Measurements from ENCODE around the gene ENC1. TPM values are rescaled to one million over a fixed set of nuclear protein-coding genes. Genes with fewer than 3 reads are reported as not detected.

Gene ENC1
- polyA plus RNA-seq, 1 donor (not counting 4 experiments of a cell fraction or from before 2014, with no cell fraction given): 68.1 TPM

DNA sequence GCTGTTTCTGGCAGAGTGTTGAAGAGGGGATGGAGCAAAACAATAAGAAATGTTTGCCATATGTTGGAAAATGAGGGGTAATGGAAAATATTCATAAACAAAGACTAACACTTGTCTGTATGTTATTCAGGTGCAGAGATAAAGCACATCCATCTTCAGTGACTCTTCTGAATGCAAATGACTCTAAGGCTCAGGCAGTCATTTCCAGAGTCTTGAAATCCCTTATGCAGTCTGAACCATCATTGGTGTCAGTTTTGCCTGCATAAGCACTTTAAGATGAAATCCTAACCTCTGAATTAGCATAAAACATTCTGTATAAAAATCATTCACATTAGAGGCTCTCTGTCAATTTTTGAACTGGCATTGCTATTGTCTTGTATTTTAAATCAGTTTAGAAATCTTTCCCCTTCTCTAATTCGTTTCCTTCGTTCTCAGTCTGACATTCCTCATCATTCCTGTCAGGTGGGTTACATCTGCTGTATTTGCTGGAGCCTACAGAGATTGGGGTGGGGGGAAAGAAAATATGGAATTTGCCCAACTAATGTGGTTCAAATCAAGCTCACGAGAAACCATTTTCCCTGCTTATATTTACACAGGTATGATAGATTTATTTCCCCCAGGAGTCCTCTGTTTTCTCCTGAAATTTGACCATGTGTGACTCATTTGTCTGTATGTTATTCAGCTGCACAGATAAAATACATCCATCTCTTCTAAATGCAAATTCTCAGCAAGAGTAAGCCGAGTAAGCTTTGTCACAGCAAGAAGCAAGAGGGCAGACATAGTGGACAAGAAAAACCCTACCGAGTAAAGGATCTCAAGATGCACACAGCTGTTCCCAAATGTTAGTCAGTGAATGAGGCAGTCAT is 31.6 kb downstream of the ENC1 start:
- Histone ChIP-seq H3K9me3 (ENCODE audit: control insufficient read depth, low read depth, low read length) (no peaks in the 10 kb centered on the region), H3K79me2 (ENCODE audit: control insufficient read depth, insufficient read depth, low read length) (no peaks in the 10 kb centered on the region), H3K36me3 (ENCODE audit: control insufficient read depth in 2 of 2, extremely low read depth in 1 of 2, insufficient read depth in 2 of 2, low read length in 2 of 2) (no peaks in the 10 kb centered on the region), H3K4me1 (ENCODE audit: control insufficient read depth, extremely low read depth, insufficient read depth, low read length) (no peaks in the 10 kb centered on the region), H3K9ac (ENCODE audit: control insufficient read depth, extremely low read depth, insufficient read depth, low read length) (no peak overlapping the region), H3K4me2 (ENCODE audit: control insufficient read depth, extremely low read depth, insufficient read depth, low read depth, low read length) (no peak overlapping the region), H3K9me1 (ENCODE audit: control insufficient read depth, extremely low read depth, insufficient read depth, low read length) (no peaks in the 10 kb centered on the region), H3K4me3 (ENCODE audit: control insufficient read depth in 2 of 3, extremely low read depth in 1 of 3, insufficient read depth in 2 of 3, low read depth in 1 of 3, low read length in 3 of 3) (no peak overlapping the region), H2AFZ (ENCODE audit: control insufficient read depth, low read length) (no peak overlapping the region), H3K27ac (ENCODE audit: control insufficient read depth, insufficient read depth, low read length) (no peak overlapping the region), H3K27me3 (ENCODE audit: control insufficient read depth, extremely low read depth, insufficient read depth, low read length) (no peaks in the 10 kb centered on the region), H4K20me1 (ENCODE audit: control insufficient read depth, extremely low read depth, insufficient read depth, low read length) (no peaks in the 10 kb centered on the region)
- no peak for TF ChIP-seq EZH2 (IDR thresholded peaks at IDR 0.05; ENCODE audit: low read length)
- TF ChIP-seq, protein P1, sequence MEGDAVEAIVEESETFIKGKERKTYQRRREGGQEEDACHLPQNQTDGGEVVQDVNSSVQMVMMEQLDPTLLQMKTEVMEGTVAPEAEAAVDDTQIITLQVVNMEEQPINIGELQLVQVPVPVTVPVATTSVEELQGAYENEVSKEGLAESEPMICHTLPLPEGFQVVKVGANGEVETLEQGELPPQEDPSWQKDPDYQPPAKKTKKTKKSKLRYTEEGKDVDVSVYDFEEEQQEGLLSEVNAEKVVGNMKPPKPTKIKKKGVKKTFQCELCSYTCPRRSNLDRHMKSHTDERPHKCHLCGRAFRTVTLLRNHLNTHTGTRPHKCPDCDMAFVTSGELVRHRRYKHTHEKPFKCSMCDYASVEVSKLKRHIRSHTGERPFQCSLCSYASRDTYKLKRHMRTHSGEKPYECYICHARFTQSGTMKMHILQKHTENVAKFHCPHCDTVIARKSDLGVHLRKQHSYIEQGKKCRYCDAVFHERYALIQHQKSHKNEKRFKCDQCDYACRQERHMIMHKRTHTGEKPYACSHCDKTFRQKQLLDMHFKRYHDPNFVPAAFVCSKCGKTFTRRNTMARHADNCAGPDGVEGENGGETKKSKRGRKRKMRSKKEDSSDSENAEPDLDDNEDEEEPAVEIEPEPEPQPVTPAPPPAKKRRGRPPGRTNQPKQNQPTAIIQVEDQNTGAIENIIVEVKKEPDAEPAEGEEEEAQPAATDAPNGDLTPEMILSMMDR (optimal IDR thresholded peaks at IDR 0.05 in 1 of 3, IDR thresholded peaks at IDR 0.05 in 1 of 3, conservative IDR thresholded peaks at IDR 0.05 in 1 of 3; ENCODE audit: extremely low read depth in 1 of 3, insufficient read depth in 2 of 3, low read length in 3 of 3): no peak
- dilution Hi-C loops (cut with MboI; ENCODE audit: extremely low pct_ligation_motif_present, low sequenced_read_pairs): no loop called here
- FAIRE-seq (no peak), DNase-seq (ENCODE audit: low read depth, low spot score) (no peak)

DNA sequence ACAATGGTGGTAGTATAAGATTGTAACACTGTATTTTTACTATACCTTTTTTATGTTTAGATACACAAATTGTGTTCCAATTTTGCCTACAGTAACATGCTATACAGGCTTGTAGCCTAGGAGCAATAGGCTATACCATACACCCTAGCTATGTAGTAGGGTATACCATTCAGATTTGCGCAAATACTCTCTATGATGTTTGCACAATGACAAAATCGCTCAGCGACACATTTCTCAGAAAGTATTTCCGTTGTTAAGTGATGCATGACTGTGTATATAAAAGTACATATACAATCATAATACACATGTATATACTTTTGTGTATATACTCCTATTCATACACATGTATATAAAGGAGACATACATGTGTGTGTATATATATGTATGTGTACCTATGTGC is 34.8 kb downstream of the ENC1 start:
- no peaks in the 10 kb centered on the region for H3K9me1 ChIP-seq (ENCODE audit: control insufficient read depth, extremely low read depth, insufficient read depth, low read length)
- no peak overlapping the region for H3K9ac ChIP-seq (ENCODE audit: control insufficient read depth, extremely low read depth, insufficient read depth, low read length)
- H3K4me1 ChIP-seq (ENCODE audit: control insufficient read depth, extremely low read depth, insufficient read depth, low read length): no peaks in the 10 kb centered on the region
- no peak for DNase-seq (ENCODE audit: low read depth, low spot score)
- no peaks in the 10 kb centered on the region for H3K9me3 ChIP-seq (ENCODE audit: control insufficient read depth, low read depth, low read length)
- dilution Hi-C loops (cut with MboI; ENCODE audit: extremely low pct_ligation_motif_present, low sequenced_read_pairs): no loop called here
- no peaks in the 10 kb centered on the region for H3K79me2 ChIP-seq (ENCODE audit: control insufficient read depth, insufficient read depth, low read length)
- H3K4me3 ChIP-seq (ENCODE audit: control insufficient read depth in 2 of 3, extremely low read depth in 1 of 3, insufficient read depth in 2 of 3, low read depth in 1 of 3, low read length in 3 of 3): no peak overlapping the region
- no peak overlapping the region for H3K27ac ChIP-seq (ENCODE audit: control insufficient read depth, insufficient read depth, low read length)
- no peak for TF ChIP-seq EZH2 (IDR thresholded peaks at IDR 0.05; ENCODE audit: low read length)
- TF ChIP-seq, protein P1 (optimal IDR thresholded peaks at IDR 0.05 in 1 of 3, IDR thresholded peaks at IDR 0.05 in 1 of 3, conservative IDR thresholded peaks at IDR 0.05 in 1 of 3; ENCODE audit: extremely low read depth in 1 of 3, insufficient read depth in 2 of 3, low read length in 3 of 3): no peak
- H3K4me2 ChIP-seq (ENCODE audit: control insufficient read depth, extremely low read depth, insufficient read depth, low read depth, low read length): no peak overlapping the region
- no peaks in the 10 kb centered on the region for H3K27me3 ChIP-seq (ENCODE audit: control insufficient read depth, extremely low read depth, insufficient read depth, low read length)
- no peaks in the 10 kb centered on the region for H4K20me1 ChIP-seq (ENCODE audit: control insufficient read depth, extremely low read depth, insufficient read depth, low read length)
- no peaks in the 10 kb centered on the region for H3K36me3 ChIP-seq (ENCODE audit: control insufficient read depth in 2 of 2, extremely low read depth in 1 of 2, insufficient read depth in 2 of 2, low read length in 2 of 2)
- no peak overlapping the region for H2AFZ ChIP-seq (ENCODE audit: control insufficient read depth, low read length)
- FAIRE-seq: no peak
